Metanephros (tissue), 2 donors: ENCODE data around the gene SERPINI1. TPM values are rescaled to one million over a fixed set of nuclear protein-coding genes. Genes with fewer than 3 reads are reported as not detected.

Experiments
- small RNA-seq: library from RNA; depleted of rRNA; stranded (forward); fragments of <200 nt; gene quantifications from one replicate; pipeline ENCODE3, GENCODE V24; 2014; ENCODE audit warnings: low replicate concordance
- total RNA-seq: library from RNA; depleted of rRNA; stranded (reverse); fragments of >200 nt; gene quantifications from one replicate; pipeline ENCODE4 v1.2.3, GENCODE V29; 2014

The SERPINI1 gene, protein sequence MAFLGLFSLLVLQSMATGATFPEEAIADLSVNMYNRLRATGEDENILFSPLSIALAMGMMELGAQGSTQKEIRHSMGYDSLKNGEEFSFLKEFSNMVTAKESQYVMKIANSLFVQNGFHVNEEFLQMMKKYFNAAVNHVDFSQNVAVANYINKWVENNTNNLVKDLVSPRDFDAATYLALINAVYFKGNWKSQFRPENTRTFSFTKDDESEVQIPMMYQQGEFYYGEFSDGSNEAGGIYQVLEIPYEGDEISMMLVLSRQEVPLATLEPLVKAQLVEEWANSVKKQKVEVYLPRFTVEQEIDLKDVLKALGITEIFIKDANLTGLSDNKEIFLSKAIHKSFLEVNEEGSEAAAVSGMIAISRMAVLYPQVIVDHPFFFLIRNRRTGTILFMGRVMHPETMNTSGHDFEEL
- total RNA-seq: 18.3 TPM

DNA sequence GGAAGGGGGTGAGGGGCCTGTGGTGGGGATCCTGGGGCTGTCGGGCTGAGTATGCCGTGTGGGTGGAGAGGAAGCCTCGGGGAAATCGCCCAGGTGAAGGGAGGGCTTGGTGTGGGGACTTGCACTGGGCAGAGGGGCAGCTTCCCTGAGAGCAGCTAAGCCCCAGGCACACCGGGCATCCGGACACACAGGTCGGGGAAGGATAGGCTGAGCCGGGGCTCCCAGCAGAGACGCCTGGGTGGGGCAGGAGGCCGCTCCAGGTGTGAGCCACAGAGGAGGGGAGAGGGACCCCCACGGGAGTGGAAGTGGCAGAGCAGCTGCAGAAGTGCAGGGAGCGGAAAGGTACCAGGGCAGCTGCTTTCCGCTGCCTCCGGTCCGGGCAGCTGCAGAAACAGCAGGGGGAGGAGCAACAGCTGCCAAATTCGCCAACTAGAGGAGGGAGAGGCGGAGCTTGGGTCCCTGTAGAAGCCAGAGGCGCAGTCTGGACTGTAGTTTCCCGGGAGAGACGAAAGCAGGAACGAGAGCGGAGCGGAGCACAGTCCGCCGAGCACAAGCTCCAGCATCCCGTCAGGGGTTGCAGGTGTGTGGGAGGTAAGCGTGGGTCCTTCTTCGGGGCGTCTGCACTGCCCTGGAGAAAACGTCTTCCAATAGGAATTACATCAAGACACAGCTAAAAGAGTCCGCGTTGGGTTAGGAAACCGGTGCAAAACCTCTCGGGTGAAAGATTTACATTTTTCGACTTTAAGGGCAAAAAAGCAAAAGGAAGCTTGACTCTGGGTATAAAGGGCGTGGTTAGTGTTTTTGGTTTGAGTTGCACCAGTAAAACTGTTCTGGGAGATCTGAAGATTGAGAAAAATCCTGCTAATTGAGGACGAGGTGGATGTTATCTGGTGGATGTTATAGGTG, at the start of gene SERPINI1:
SERPINI1 (plus strand) TSS at position 489 of the 906 bp plus-strand sequence. CDS start 53,408 bp downstream, outside the sequence.

DNA sequence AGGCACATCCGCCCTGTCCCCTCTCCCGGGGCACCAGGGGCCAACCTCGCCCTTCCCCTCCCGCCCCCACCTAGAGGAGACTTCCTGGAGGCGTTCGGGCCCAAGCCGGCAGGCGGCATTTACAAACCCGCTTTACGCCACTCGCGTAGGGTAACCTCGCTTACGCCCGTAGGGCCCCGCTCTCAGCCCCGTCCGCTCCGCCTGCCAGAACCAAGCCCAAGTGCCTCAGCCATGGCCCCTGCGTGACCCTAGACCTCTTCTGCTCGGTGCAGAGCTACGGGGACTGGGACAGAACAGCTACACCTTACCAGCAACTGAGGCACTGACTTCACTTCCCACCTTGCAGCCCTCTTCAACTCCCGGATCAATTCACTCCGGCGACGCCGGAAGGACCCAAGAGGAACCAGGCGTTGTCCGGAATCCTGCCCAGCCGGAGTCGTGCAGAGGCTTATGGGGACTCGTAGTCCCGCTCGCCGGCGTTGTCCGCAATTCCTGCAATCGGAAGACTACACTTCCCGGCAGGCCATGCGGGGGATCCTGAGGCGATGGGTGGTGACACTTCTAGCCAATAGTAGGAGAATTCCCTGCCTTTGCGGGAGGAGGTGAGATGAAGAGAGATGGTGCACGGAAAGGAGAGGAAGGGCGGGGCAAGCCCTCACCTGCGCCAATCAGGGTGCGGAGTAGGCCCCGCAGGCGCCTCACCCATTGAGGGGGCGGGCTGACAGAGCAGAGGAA, 856 bp upstream of the SERPINI1 start, which contains the start of gene PDCD10:
PDCD10 (minus strand) TSS at position 395 of the 735 bp plus-strand sequence. CDS start 14,735 bp downstream, outside the sequence.

Small RNA genes within 50 kb of the gene (small RNA-seq; reads per million reads assigned to genes)
- not detected for gene HMGN1P8

Other genes starting within 250 kb of the SERPINI1 start
- gene WDR49, start 81.8 kb upstream of the SERPINI1 start, total RNA-seq: 3.7 TPM
- 41.5 TPM for gene PDCD10, start 829 bp upstream of the SERPINI1 start, total RNA-seq